ENCODE results near the gene TIMP2. TPM values are rescaled to one million over a fixed set of nuclear protein-coding genes. Genes with fewer than 3 reads are reported as not detected.

TIMP2 gene
- total and polyA plus RNA-seq, 11 donors = 25.1 to 201 (median 88.3) TPM

DNA sequence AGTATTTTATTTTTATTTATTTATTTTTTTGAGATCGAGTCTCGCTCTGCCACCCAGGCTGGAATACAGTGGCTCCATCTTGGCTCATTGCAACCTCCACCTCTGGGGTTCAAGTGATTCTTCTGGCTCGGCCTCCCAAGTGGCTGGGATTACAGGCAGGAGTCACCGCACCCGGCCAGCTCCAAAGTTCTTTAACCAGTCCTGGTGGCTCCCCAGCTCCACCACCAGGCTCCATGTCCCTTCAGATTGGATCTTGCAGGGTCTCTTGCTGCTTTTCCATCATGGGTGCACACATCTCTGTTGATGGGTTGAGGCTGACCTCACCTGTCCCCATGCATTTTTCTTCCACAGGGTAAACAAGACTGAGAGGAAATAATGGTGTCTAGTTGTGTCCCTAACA lies 76.2 kb downstream of the TIMP2 start:
- H3K36me3 ChIP-seq = peaks cover 0 to 16% (median 8%) of the 10 kb centered on the region in 9 donors
- H3K27me3 ChIP-seq = no peaks in the 10 kb centered on the region
- TF ChIP-seq POLR2A (IDR thresholded peaks at IDR 0.05) = no peak
- TF ChIP-seq, protein P1, sequence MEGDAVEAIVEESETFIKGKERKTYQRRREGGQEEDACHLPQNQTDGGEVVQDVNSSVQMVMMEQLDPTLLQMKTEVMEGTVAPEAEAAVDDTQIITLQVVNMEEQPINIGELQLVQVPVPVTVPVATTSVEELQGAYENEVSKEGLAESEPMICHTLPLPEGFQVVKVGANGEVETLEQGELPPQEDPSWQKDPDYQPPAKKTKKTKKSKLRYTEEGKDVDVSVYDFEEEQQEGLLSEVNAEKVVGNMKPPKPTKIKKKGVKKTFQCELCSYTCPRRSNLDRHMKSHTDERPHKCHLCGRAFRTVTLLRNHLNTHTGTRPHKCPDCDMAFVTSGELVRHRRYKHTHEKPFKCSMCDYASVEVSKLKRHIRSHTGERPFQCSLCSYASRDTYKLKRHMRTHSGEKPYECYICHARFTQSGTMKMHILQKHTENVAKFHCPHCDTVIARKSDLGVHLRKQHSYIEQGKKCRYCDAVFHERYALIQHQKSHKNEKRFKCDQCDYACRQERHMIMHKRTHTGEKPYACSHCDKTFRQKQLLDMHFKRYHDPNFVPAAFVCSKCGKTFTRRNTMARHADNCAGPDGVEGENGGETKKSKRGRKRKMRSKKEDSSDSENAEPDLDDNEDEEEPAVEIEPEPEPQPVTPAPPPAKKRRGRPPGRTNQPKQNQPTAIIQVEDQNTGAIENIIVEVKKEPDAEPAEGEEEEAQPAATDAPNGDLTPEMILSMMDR (IDR thresholded peaks at IDR 0.05) = no peak
- no peak overlapping the region for H3K27ac ChIP-seq
- WGBS, 4 donors = 93 to 96% (median 93%) methylated on average over 5 of the region's 5 CpGs
- H3K9me3 ChIP-seq = no peaks in the 10 kb centered on the region
- DNase-seq (peak in 1 of 5 donors; percentile 20), ATAC-seq (no peak)
- no peaks in the 10 kb centered on the region for H3K4me1 ChIP-seq
- H3K4me3 ChIP-seq = no peak overlapping the region
- intact Hi-C loops (cut with DNase I) = no loop called here

DNA sequence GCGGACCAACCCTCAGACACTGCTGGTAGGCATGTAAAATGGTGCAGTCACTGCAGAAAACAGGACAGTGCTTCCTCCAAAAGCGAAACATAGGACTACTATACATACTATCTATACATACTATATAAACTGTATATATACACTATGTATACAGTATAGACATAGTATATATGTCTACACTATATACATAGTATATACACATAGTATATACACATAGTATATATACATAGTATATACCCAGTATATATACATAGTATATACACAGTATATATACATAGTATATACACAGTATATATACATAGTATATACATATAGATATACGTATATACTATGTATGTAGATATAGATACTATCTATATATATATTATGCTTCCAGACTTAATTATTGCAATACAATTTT lies 78.1 kb downstream of the TIMP2 start:
- no peak for DNase-seq
- no peaks in the 10 kb centered on the region for H3K4me1 ChIP-seq
- no peak overlapping the region for H3K27ac ChIP-seq
- intact Hi-C loops (cut with DNase I) = no loop called here
- H3K36me3 ChIP-seq = no peaks in the 10 kb centered on the region
- H3K9me3 ChIP-seq = no peaks in the 10 kb centered on the region
- WGBS, 4 donors = 91 to 96% (median 95%) methylated on average over 3 of the region's 3 CpGs
- H3K4me3 ChIP-seq = no peak overlapping the region
- no peak for TF ChIP-seq POLR2A (IDR thresholded peaks at IDR 0.05)
- TF ChIP-seq, protein P1 (IDR thresholded peaks at IDR 0.05) = no peak
- no peak for ATAC-seq
- no peaks in the 10 kb centered on the region for H3K27me3 ChIP-seq

DNA sequence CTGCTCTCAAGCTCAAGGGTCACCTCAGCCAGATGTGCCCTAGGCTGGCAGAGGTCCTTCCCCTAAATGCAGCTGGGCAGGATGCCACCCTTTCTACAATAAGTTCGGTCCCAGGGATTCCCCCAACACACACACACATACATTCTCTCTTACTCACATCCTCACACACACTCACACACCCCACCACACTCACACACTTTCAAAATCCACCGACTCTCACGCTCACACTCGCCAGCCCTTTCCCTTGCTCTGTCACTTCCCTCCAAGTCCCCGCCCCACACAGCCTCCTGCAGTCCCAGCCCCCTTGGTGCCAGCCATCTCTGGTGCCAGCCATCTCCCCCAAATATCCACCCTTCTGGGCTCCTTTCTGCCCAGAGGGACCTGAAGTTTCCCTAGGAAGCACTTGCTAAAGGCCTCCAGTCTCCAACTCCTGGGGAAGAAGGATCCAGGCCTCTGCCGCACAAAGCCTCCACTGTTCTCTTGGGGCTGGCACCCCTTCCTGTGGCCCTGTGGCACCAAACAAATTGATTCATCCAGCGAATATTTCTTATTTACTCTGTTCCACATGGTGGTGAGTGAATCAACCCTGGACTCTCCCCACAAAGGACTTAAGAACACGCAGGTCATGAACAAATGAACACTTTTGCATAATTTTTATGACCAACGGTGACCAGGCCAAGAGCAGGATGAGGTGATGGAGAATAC lies 80.7 kb downstream of the TIMP2 start:
- DNase-seq (no peak), ATAC-seq (no peak)
- H3K27ac ChIP-seq = no peak overlapping the region
- H3K36me3 ChIP-seq = no peaks in the 10 kb centered on the region
- H3K4me1 ChIP-seq = peaks cover 0 to 11% (median 7%) of the 10 kb centered on the region in 12 donors
- no peaks in the 10 kb centered on the region for H3K27me3 ChIP-seq
- no peak for TF ChIP-seq POLR2A (IDR thresholded peaks at IDR 0.05)
- TF ChIP-seq, protein P1 (IDR thresholded peaks at IDR 0.05) = no peak
- H3K9me3 ChIP-seq = no peaks in the 10 kb centered on the region
- 80 to 85% (median 81%) methylated on average over 9 of the region's 9 CpGs for WGBS, 4 donors
- intact Hi-C loops (cut with DNase I) = no loop called here
- H3K4me3 ChIP-seq = no peak overlapping the region

DNA sequence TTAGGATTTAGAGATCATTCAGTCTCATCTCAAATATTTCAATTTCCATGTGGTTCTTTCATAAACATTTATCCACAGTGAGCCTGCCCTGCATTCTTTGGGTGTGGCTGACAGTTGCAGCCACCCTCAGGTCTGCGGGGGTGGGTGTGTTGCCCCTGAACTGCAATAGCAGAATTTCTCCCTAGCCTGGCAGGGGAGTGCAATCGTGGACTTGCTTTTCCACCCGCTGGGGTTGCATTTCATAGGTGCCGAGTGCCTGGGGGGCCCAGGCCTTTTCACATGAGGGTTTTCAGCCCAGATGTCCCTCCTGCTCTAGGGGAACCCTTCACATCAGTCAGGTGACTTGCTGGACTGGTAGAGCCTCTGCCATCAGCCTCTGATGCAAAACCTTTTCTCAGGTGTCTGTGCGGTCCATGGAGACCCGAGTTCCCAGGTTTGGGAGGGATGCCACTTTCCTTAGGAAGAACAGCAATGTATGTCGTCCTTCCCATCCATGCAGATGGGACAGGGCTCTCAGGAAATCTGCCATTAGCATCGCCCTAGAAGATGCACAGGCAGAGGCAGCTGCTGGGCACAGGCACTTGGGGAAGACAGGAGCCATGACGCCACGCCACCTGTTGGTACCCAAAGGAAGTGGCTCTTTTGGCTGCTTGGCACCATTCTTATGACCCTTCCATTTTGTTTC lies 82.2 kb downstream of the TIMP2 start:
- intact Hi-C loops (cut with DNase I) = no loop called here
- no peak for ATAC-seq
- WGBS, 4 donors = 59 to 70% (median 66%) methylated on average over 10 of the region's 10 CpGs
- no peak for TF ChIP-seq POLR2A (IDR thresholded peaks at IDR 0.05)
- TF ChIP-seq, protein P1 (IDR thresholded peaks at IDR 0.05) = peak in 11 of 12 donors; percentile 14 to 58 (median 33)
- no peak for DNase-seq
- no peaks in the 10 kb centered on the region for H3K27me3 ChIP-seq
- H3K36me3 ChIP-seq = peaks cover 0 to 4% (median under 1%) of the 10 kb centered on the region in 9 donors
- no peak overlapping the region for H3K27ac ChIP-seq
- H3K4me1 ChIP-seq = peaks cover 0 to 25% (median 18%) of the 10 kb centered on the region in 12 donors
- H3K9me3 ChIP-seq = no peaks in the 10 kb centered on the region
- no peak overlapping the region for H3K4me3 ChIP-seq

Measured in heart left ventricle (tissue), 16 donors.